Kidney tubule cell (primary cell): ENCODE results near the gene ARHGAP26.
A peak's percentile ranks its signal among the peaks of the same experiment; 100 is the strongest.
"Not testable (repeated sequence)": the region's sequence is repeated elsewhere in the genome, so short reads cannot be mapped to it uniquely, and the experiment has no call there.

Experiments
- DNase-seq: peaks from one replicate; pipeline ENCODE4 v3.0.0-alpha.2; 2018; ENCODE audit warnings: low spot score

ARHGAP26 gene

GRCh38 chr5:142984525-142984924, 214.3 kb downstream of the ARHGAP26 start:
- no peak for DNase-seq

GRCh38 chr5:142989270-142989669, 219.1 kb downstream of the ARHGAP26 start:
- not testable (repeated sequence) for DNase-seq

GRCh38 chr5:142990073-142990472, 219.9 kb downstream of the ARHGAP26 start:
- not testable (repeated sequence) for DNase-seq

- no peak for DNase-seq
Observed at GRCh38 chr5:142994218-142994617, 224.0 kb downstream of the ARHGAP26 start.

GRCh38 chr5:142995621-142996020, 225.4 kb downstream of the ARHGAP26 start:
- DNase-seq, result not testable (repeated sequence)

- no peak for DNase-seq
Observed at GRCh38 chr5:142997591-142997990, 227.4 kb downstream of the ARHGAP26 start.

- DNase-seq, result no peak
Observed at GRCh38 chr5:142998316-142999020, 228.3 kb downstream of the ARHGAP26 start.

- not testable (repeated sequence) for DNase-seq
Observed at GRCh38 chr5:143000551-143000950, 230.4 kb downstream of the ARHGAP26 start.

GRCh38 chr5:143001764-143002351, 231.7 kb downstream of the ARHGAP26 start:
- peak; percentile 70 for DNase-seq

- DNase-seq, result peak; percentile 61
Observed at GRCh38 chr5:143002459-143003327, 232.5 kb downstream of the ARHGAP26 start.

- no peak for DNase-seq
Observed at GRCh38 chr5:143003328-143003636, 233.1 kb downstream of the ARHGAP26 start.

GRCh38 chr5:143004361-143005145, 234.4 kb downstream of the ARHGAP26 start:
- DNase-seq, result peak; percentile 97

- peak; percentile 47 for DNase-seq
Observed at GRCh38 chr5:143006501-143006900, 236.3 kb downstream of the ARHGAP26 start.

GRCh38 chr5:143008032-143008431, 237.9 kb downstream of the ARHGAP26 start:
- DNase-seq, result no peak

GRCh38 chr5:143008809-143009521, 238.8 kb downstream of the ARHGAP26 start:
- DNase-seq, result peak; percentile 99

GRCh38 chr5:143010351-143010750, 240.2 kb downstream of the ARHGAP26 start:
- peak; percentile 66 for DNase-seq

- peak; percentile 49 for DNase-seq
Observed at GRCh38 chr5:143011585-143011984, 241.4 kb downstream of the ARHGAP26 start.

GRCh38 chr5:143013176-143013891, 243.2 kb downstream of the ARHGAP26 start:
- DNase-seq, result no peak

- DNase-seq, result no peak
Observed at GRCh38 chr5:143014017-143014651, 244.0 kb downstream of the ARHGAP26 start.
